Vagina (tissue), 2 donors: ENCODE results near the gene LAMC3. TPM values are rescaled to one million over a fixed set of nuclear protein-coding genes. Genes with fewer than 3 reads are reported as not detected.

Experiments used
- DNase-seq, 2 donors: peaks; one replicate each; pipeline ENCODE4 v3.0.0-alpha.2; 2017; ENCODE audit errors: extremely low spot score in 2 of 2
- H3K27ac ChIP-seq: fragments of 200-600 bp; sonication (generic); one replicate; pipeline ENCODE4 v1.5.1; 2019
- H3K27me3 ChIP-seq: fragments of 200-600 bp; sonication (generic); one replicate; pipeline ENCODE4 v1.5.1; 2019
- H3K36me3 ChIP-seq, 2 donors: fragments of 200-600 bp; sonication (generic); one replicate each; pipeline ENCODE4 v1.5.1; 2017 to 2019
- H3K4me1 ChIP-seq: fragments of 200-600 bp; sonication (generic); one replicate; pipeline ENCODE4 v1.5.1; 2019
- H3K4me3 ChIP-seq, 2 donors: fragments of 200-600 bp; sonication (generic); 1 replicate in 1 of 2; 2 replicates in 1 of 2; pipeline ENCODE4 v1.5.1; 2016 to 2019
- H3K9me3 ChIP-seq: fragments of 200-600 bp; sonication (generic); one replicate; pipeline ENCODE4 v1.5.1; 2019
- POLR2A ChIP-seq, 2 donors: fragments of 450-650 bp; IDR thresholded peaks; one replicate each; pipeline ENCODE4 v1.6.1; 2017; ENCODE audit warnings: antibody characterized with exemption in 2 of 2, mild to moderate bottlenecking in 2 of 2, moderate library complexity in 2 of 2
- POLR2AphosphoS5 ChIP-seq, 2 donors: sonication (generic); formaldehyde crosslinking; IDR thresholded peaks; one replicate each; pipeline ENCODE4 v1.9.0; 2017; ENCODE audit warnings: antibody characterized with exemption in 2 of 2, mild to moderate bottlenecking in 2 of 2, low read depth in 1 of 2; ENCODE audit not compliant: insufficient read depth in 1 of 2
- intact Hi-C: fragments of 100-400 bp; cut with DNase I; formaldehyde crosslinking; loops from one replicate; pipeline ENCODE4 v1.15.1; 2023
- total RNA-seq: library from RNA; depleted of rRNA; stranded (reverse); fragments of >200 nt; gene quantifications from one replicate; pipeline ENCODE4 v1.2.3, GENCODE V29; 2016
- TF ChIP-seq, protein P1 (sequence below), 3 experiments: fragments of 450-650 bp in 2 of 3; fragments of 200-600 bp in 1 of 3; sonication (generic) in 1 of 3; IDR thresholded peaks; one replicate each; pipeline ENCODE4 v1.5.1; 2017 to 2019; ENCODE audit warnings: antibody characterized with exemption in 3 of 3, mild to moderate bottlenecking in 2 of 3, moderate library complexity in 2 of 3

The LAMC3 gene
- total RNA-seq, 1 donor from 2014 or later = 13.3 TPM

DNA sequence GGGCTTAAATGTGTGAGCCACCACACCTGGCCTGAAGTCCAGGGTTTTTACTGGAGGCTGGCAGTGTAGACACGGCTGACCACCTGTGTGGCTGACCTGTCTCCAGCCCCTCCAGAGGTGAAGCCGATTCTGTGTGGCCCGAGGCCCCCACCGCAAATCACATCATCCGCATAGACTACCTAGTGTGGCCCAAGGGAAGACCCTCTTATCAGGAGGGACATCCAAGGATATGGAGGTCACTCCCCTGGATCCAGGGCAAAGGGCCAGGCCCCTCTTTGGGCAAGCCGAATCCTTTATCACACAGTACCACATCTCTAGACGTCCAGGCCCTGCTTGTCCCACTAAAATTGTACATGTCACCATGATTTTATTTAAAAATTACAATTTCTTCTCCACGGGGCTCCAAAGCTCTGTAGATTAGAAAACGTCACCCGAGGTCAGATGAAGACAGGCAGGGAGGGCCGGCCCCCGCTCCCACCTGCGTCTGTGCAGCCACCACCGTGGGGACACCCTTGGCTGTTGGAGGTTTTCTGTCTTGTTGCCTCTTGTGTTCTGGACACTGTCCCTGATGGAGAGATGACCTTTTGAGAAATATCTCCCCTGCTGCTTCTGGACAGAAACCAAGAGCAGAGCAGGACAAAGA lies 20.1 kb downstream of the LAMC3 start:
- Histone ChIP-seq H3K36me3 (no peaks in the 10 kb centered on the region), H3K9me3 (no peaks in the 10 kb centered on the region), H3K4me1 (no peaks in the 10 kb centered on the region), H3K4me3 (no peak overlapping the region), H3K27ac (no peak overlapping the region), H3K27me3 (no peaks in the 10 kb centered on the region)
- intact Hi-C loops = no loop called here
- no peak for DNase-seq
- TF ChIP-seq POLR2A (IDR thresholded peaks at IDR 0.05) = no peak
- no peak for TF ChIP-seq POLR2AphosphoS5 (IDR thresholded peaks at IDR 0.05; ENCODE audit: insufficient read depth in 1 of 2, low read depth in 1 of 2)
- TF ChIP-seq, protein P1, sequence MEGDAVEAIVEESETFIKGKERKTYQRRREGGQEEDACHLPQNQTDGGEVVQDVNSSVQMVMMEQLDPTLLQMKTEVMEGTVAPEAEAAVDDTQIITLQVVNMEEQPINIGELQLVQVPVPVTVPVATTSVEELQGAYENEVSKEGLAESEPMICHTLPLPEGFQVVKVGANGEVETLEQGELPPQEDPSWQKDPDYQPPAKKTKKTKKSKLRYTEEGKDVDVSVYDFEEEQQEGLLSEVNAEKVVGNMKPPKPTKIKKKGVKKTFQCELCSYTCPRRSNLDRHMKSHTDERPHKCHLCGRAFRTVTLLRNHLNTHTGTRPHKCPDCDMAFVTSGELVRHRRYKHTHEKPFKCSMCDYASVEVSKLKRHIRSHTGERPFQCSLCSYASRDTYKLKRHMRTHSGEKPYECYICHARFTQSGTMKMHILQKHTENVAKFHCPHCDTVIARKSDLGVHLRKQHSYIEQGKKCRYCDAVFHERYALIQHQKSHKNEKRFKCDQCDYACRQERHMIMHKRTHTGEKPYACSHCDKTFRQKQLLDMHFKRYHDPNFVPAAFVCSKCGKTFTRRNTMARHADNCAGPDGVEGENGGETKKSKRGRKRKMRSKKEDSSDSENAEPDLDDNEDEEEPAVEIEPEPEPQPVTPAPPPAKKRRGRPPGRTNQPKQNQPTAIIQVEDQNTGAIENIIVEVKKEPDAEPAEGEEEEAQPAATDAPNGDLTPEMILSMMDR (IDR thresholded peaks at IDR 0.05) = no peak

DNA sequence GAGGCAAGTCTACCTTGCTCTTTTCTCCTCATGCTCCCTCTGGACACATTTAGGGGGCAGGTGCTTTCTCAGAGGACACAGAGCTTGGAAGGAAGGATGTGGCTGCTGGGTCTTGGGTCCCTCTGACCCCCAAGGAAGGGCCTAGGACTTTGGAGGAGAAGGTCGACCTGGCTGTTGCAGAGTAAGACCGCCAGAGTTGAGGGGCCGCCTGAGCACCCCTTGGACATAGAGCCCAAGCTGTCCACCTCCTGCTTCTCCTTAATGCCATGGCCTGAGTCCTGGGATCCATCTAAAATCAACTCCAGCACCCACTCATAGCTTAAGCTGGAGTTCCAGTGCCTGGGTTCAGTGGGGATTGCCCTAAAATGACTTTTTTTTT lies 20.6 kb downstream of the LAMC3 start:
- Histone ChIP-seq H3K9me3 (no peaks in the 10 kb centered on the region), H3K4me3 (no peak overlapping the region), H3K27ac (no peak overlapping the region), H3K4me1 (no peaks in the 10 kb centered on the region), H3K27me3 (no peaks in the 10 kb centered on the region), H3K36me3 (no peaks in the 10 kb centered on the region)
- intact Hi-C loops = no loop called here
- TF ChIP-seq, protein P1 (IDR thresholded peaks at IDR 0.05) = no peak
- TF ChIP-seq POLR2AphosphoS5 (IDR thresholded peaks at IDR 0.05; ENCODE audit: insufficient read depth in 1 of 2, low read depth in 1 of 2) = no peak
- no peak for DNase-seq

DNA sequence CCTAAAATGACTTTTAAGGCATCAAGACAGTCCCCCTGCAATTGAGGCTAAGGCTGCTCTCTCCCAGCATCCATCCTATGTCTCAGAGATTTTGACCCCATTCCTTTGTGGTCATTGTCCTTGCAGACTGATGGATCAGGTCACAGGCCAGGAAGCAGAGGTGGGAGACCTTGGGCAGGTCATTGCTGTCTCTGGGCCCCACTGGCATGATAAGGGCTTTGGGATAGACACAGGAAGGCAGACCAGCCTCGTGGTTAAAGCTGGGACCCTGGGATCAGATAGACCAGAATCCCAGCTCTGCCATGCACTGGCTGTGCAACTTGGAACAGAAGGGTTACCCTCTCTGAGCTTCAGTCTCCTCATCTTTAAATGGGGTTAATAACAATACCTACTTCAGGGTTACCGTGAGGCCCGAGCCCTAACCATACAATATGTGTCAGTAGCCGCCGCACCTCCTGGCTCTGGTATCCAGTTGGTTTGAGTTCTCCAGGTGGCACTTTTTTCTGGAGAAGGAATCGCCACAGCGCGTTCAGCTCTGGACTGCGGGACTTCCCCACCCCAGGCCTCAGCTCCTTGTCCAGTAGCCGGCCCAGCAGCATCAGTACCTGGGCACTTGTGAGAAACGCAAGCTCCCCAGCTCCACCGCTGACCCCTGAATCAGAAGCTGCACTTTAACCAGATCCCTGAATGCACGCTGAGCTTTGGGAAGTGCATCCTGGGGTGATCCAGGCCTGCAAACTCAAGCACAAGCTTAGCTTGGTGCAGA lies 21.4 kb downstream of the LAMC3 start:
- Histone ChIP-seq H3K27ac (no peak overlapping the region), H3K27me3 (no peaks in the 10 kb centered on the region), H3K4me3 (no peak overlapping the region), H3K9me3 (no peaks in the 10 kb centered on the region), H3K4me1 (no peaks in the 10 kb centered on the region), H3K36me3 (no peaks in the 10 kb centered on the region)
- TF ChIP-seq POLR2A (IDR thresholded peaks at IDR 0.05) = no peak
- TF ChIP-seq, protein P1 (IDR thresholded peaks at IDR 0.05) = no peak
- TF ChIP-seq POLR2AphosphoS5 (IDR thresholded peaks at IDR 0.05; ENCODE audit: insufficient read depth in 1 of 2, low read depth in 1 of 2) = no peak
- DNase-seq = no peak
- intact Hi-C loops = no loop called here

DNA sequence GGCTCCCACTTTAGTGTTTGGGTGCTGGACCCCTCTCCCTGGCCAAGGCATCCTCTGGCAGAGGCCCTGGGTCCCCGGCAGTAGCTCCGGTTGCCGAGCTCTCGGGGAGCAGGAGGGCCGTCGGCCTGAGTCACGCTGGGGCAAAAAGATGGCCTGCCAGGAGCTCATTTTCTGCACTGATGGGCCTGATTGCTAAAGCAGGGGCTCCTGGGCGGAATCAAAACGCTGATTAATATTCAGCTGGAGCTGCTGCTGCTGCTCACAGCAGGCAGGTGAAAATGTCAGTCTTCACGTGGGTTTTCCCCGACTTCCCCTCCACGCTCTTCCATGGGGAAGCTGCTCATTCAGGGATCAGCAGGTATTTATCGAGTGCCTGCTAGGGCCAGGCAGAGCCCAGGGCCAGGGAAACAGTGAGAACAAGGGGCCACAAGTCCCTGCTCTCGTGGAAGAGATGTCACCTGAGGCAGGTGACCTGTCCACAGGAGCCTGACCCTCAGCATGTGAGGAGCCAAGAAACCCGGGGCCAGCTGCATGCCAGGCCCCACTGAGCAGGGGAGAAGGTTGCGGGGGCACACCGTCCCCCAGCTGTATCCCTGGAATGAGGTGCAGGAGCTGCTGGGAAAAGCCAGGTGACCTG lies 22.1 kb downstream of the LAMC3 start:
- Histone ChIP-seq H3K4me1 (peaks cover under 1% of the 10 kb centered on the region), H3K27ac (no peak overlapping the region), H3K27me3 (no peaks in the 10 kb centered on the region), H3K9me3 (no peaks in the 10 kb centered on the region), H3K36me3 (no peaks in the 10 kb centered on the region), H3K4me3 (no peak overlapping the region)
- no peak for DNase-seq
- intact Hi-C loops = no loop called here
- no peak for TF ChIP-seq POLR2A (IDR thresholded peaks at IDR 0.05)
- TF ChIP-seq, protein P1 (IDR thresholded peaks at IDR 0.05) = no peak
- no peak for TF ChIP-seq POLR2AphosphoS5 (IDR thresholded peaks at IDR 0.05; ENCODE audit: insufficient read depth in 1 of 2, low read depth in 1 of 2)

DNA sequence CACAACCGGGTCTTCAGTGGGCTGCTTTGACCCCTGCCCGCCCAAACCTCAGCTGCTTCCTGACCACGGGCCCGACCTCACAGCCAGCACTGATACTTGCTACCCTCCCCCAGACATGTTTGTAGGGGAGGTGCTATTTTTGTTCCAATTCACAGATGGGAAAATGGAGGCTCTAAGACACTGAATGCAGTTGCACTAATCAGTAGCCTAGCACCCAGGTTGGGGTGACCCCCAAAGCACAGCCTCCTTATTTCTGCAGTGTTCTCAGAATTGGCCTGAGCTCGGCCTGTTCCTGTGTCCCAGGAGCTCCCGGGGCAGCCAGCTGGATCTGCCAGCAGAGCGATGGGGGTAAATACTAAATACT lies 22.6 kb downstream of the LAMC3 start:
- TF ChIP-seq POLR2AphosphoS5 (IDR thresholded peaks at IDR 0.05; ENCODE audit: insufficient read depth in 1 of 2, low read depth in 1 of 2) (no peak), POLR2A (IDR thresholded peaks at IDR 0.05) (no peak)
- TF ChIP-seq, protein P1 (IDR thresholded peaks at IDR 0.05) = no peak
- H3K36me3 ChIP-seq = no peaks in the 10 kb centered on the region
- intact Hi-C loops = no loop called here
- H3K27ac ChIP-seq = no peak overlapping the region
- no peak for DNase-seq
- H3K4me1 ChIP-seq = peaks cover 5% of the 10 kb centered on the region
- no peaks in the 10 kb centered on the region for H3K27me3 ChIP-seq
- no peaks in the 10 kb centered on the region for H3K9me3 ChIP-seq
- H3K4me3 ChIP-seq = no peak overlapping the region
